Endothelial cell of umbilical vein (primary cell): Measurements from ENCODE around the gene CCDC116. TPM values are rescaled to one million over a fixed set of nuclear protein-coding genes. Genes with fewer than 3 reads are reported as not detected.

Experiments used
- BruUV-seq: library from RNA; stranded (reverse); fragments of 400-500 nt; replicated peaks from 2 replicates; lab custom pipeline; 2021; lab: Mats Ljungman, UMichigan
- CTCF ChIA-PET: fragments of 300-600, 350-600 bp; sonication (Branson Sonifier 250); formaldehyde crosslinking; loops from one replicate; lab custom pipeline; 2021; ENCODE audit warnings: antibody characterized with exemption, inconsistent platforms; lab: Charles Lee
- POLR2A ChIA-PET: fragments of 300-600, 350-600 bp; sonication (Branson Sonifier 250); formaldehyde crosslinking; loops from one replicate; lab custom pipeline; 2021; ENCODE audit warnings: antibody characterized with exemption, inconsistent platforms; lab: Charles Lee
- DNase-seq: peaks from one replicate; pipeline ENCODE4 v3.0.0-alpha.2; 2011; ENCODE audit warnings: low read depth, low spot score
- FAIRE-seq: peaks from 2 replicates; lab custom pipeline; 2011; peaks lifted over from hg19 to GRCh38; lab: Jason Lieb, UNC
- H2AFZ ChIP-seq: 2 replicates; pipeline ENCODE4 v1.6.0; 2012; ENCODE audit warnings: low read depth, low read length, control low read depth, inconsistent platforms
- H3K27ac ChIP-seq: 2 replicates; pipeline ENCODE4 v1.5.1; 2011; ENCODE audit warnings: low read depth, mild to moderate bottlenecking, control low read depth, low read length, moderate library complexity; ENCODE audit not compliant: insufficient read depth
- H3K27me3 ChIP-seq, 2 experiments: 2 replicates each; pipeline versions ENCODE4 v1.6.0 to v1.6.1; 2011; ENCODE audit warnings: low read length in 2 of 2, mixed read lengths in 1 of 2; ENCODE audit not compliant: control insufficient read depth in 2 of 2, insufficient read depth in 2 of 2
- H3K36me3 ChIP-seq, 2 experiments: 2 replicates in 1 of 2; 3 replicates in 1 of 2; pipeline ENCODE4 v1.5.1; 2011; ENCODE audit warnings: low read length in 2 of 2, mild to moderate bottlenecking in 1 of 2, moderate library complexity in 1 of 2; ENCODE audit not compliant: control insufficient read depth in 2 of 2, insufficient read depth in 2 of 2; ENCODE audit errors: extremely low read depth in 1 of 2
- H3K4me1 ChIP-seq: 3 replicates; pipeline ENCODE4 v1.5.1; 2011; ENCODE audit warnings: mild to moderate bottlenecking, low read length; ENCODE audit not compliant: control insufficient read depth, insufficient read depth; ENCODE audit errors: extremely low read depth
- H3K4me2 ChIP-seq: 2 replicates; pipeline ENCODE4 v1.6.1; 2011; ENCODE audit warnings: low read length, control low read depth, mixed read lengths; ENCODE audit not compliant: insufficient read depth
- H3K4me3 ChIP-seq, 3 experiments: fragments of 200-600 bp in 1 of 3; sonication (generic), shearing (Covaris generic) in 1 of 3; replicated peaks in 1 of 3; 2 replicates each; pipeline ENCODE4 v1.5.1; 2011 to 2016; ENCODE audit warnings: control low read depth in 3 of 3, low read length in 3 of 3, mild to moderate bottlenecking in 2 of 3, inconsistent platforms in 1 of 3, low read depth in 1 of 3, moderate library complexity in 1 of 3; ENCODE audit not compliant: insufficient read depth in 1 of 3
- H3K79me2 ChIP-seq: 2 replicates; pipeline ENCODE4 v1.6.0; 2012; ENCODE audit warnings: low read length, inconsistent platforms; ENCODE audit not compliant: control insufficient read depth, insufficient read depth
- H3K9ac ChIP-seq: replicated peaks from 2 replicates; pipeline ENCODE3; 2011; ENCODE audit warnings: low read length, control low read depth; ENCODE audit not compliant: insufficient read depth; ENCODE audit errors: extremely low read depth
- H3K9me1 ChIP-seq: replicated peaks from 3 replicates; pipeline ENCODE4 v1.6.0; 2011; ENCODE audit warnings: mild to moderate bottlenecking, low read length; ENCODE audit not compliant: control insufficient read depth, insufficient read depth; ENCODE audit errors: extremely low read depth
- H3K9me3 ChIP-seq: replicated peaks from 2 replicates; pipeline ENCODE4 v1.5.1; 2012; ENCODE audit warnings: low read length, inconsistent platforms; ENCODE audit not compliant: control insufficient read depth, insufficient read depth
- H4K20me1 ChIP-seq: replicated peaks from 2 replicates; pipeline ENCODE3; 2011; ENCODE audit warnings: mild to moderate bottlenecking, low read length; ENCODE audit not compliant: control insufficient read depth, insufficient read depth; ENCODE audit errors: extremely low read depth
- CTCF ChIP-seq, 2 donors: IDR thresholded peaks; 1 replicate in 1 of 2; 2 replicates in 1 of 2; pipeline ENCODE4 v1.5.1; 2011; ENCODE audit warnings: low read length in 2 of 2, mild to moderate bottlenecking in 2 of 2, moderate library complexity in 2 of 2, control low read depth in 1 of 2, inconsistent platforms in 1 of 2, low read depth in 1 of 2; ENCODE audit not compliant: insufficient read depth in 1 of 2; ENCODE audit errors: extremely low read depth in 1 of 2
- EZH2 ChIP-seq: IDR thresholded peaks from 2 replicates; pipeline ENCODE4 v1.6.1; 2012; ENCODE audit warnings: borderline replicate concordance, low read depth, mild to moderate bottlenecking, moderate library complexity, low read length, inconsistent platforms; ENCODE audit not compliant: severe bottlenecking
- FOS ChIP-seq: IDR thresholded peaks from 2 replicates; pipeline ENCODE4 v1.6.1; 2011; ENCODE audit warnings: mild to moderate bottlenecking, low read length, moderate library complexity, borderline replicate concordance; ENCODE audit not compliant: insufficient read depth
- GATA2 ChIP-seq: IDR thresholded peaks from 2 replicates; pipeline ENCODE4 v1.7.0; 2011; ENCODE audit warnings: low read depth, mild to moderate bottlenecking, moderate library complexity, mixed read lengths, low read length; ENCODE audit not compliant: insufficient read length, insufficient read depth
- JUN ChIP-seq: IDR thresholded peaks from 2 replicates; pipeline ENCODE4 v1.6.1; 2011; ENCODE audit warnings: borderline replicate concordance, low read depth; ENCODE audit not compliant: insufficient read length, insufficient read depth
- MAX ChIP-seq: IDR thresholded peaks from 2 replicates; pipeline ENCODE4 v1.6.1; 2011; ENCODE audit not compliant: insufficient read depth, insufficient read length
- MYC ChIP-seq: IDR thresholded peaks from one replicate; pipeline ENCODE4 v1.6.1; 2011; ENCODE audit warnings: mild to moderate bottlenecking, low read depth, low read length
- POLR2A ChIP-seq: IDR thresholded peaks from 2 replicates; pipeline ENCODE4 v1.6.1; 2012; ENCODE audit warnings: low read depth, mild to moderate bottlenecking, control low read depth, low read length
- POLR2AphosphoS5 ChIP-seq: IDR thresholded peaks from 2 replicates; pipeline ENCODE4 v1.6.1; 2012; ENCODE audit warnings: low read depth, mild to moderate bottlenecking, control low read depth, low read length, moderate library complexity; ENCODE audit not compliant: insufficient read depth
- dilution Hi-C: fragments of 300-500 bp; cut with MboI; formaldehyde crosslinking; loops from one replicate; pipeline ENCODE4 v1.15.0; 2019; ENCODE audit warnings: low sequenced_read_pairs; ENCODE audit not compliant: extremely low pct_ligation_motif_present
- intact Hi-C: fragments of 100-400 bp; cut with micrococcal nuclease; formaldehyde crosslinking; loops from one replicate; pipeline ENCODE4 v1.10.0; 2022
- polyA plus RNA-seq, 4 experiments: library from polyadenylated mRNA; depleted of rRNA in 3 of 4; stranded (reverse) in 3 of 4; unstranded in 1 of 4; fragments of >200 nt; gene quantifications; 2 replicates each; pipeline versions ENCODE4 v1.2.1 to v1.2.3, GENCODE V29; 2011 to 2012; ENCODE audit warnings: missing spikeins in 1 of 4
- total RNA-seq: library from RNA; stranded (reverse); gene quantifications from 2 replicates; pipeline ENCODE4 v1.2.3, GENCODE V29; 2021

CCDC116 gene
- total and polyA plus RNA-seq, 2 donors (not counting 3 experiments of a cell fraction or from before 2014, with no cell fraction given) = 0.21 to 0.33 TPM

GRCh38 chr22:21587803-21588611 lies 44.6 kb upstream of the CCDC116 start:
- H3K27ac ChIP-seq = no peak overlapping the region
- no peaks in the 10 kb centered on the region for H3K4me1 ChIP-seq
- no peak overlapping the region for H2AFZ ChIP-seq
- H3K9me1 ChIP-seq = no peaks in the 10 kb centered on the region
- TF ChIP-seq FOS = no peak
- no peak for TF ChIP-seq POLR2A
- TF ChIP-seq MAX = no peak
- no peak for TF ChIP-seq POLR2AphosphoS5
- TF ChIP-seq EZH2 = no peak
- TF ChIP-seq CTCF (IDR thresholded peaks at IDR 0.05; ENCODE audit: extremely low read depth in 1 of 2, insufficient read depth in 1 of 2, low read depth in 1 of 2, low read length in 2 of 2) = no peak
- no peak for TF ChIP-seq JUN
- no peak for TF ChIP-seq MYC
- no peak for TF ChIP-seq GATA2
- no peak overlapping the region for H3K9ac ChIP-seq
- BruUV-seq = no TSS peak
- peaks cover 18% of the 10 kb centered on the region for H4K20me1 ChIP-seq
- no peak for DNase-seq
- H3K9me3 ChIP-seq = no peaks in the 10 kb centered on the region
- no peak for FAIRE-seq
- no peak overlapping the region for H3K4me2 ChIP-seq
- peaks cover 3 to 16% of the 10 kb centered on the region in 2 experiments for H3K36me3 ChIP-seq
- intact Hi-C loops (no loop called here), dilution Hi-C loops (no loop called here)
- ChIA-PET CTCF (interaction anchor here (0.6 kb wide), 1 partner anchor 12 kb away, joined by 3 read pairs; no protein-coding TSS in a partner anchor), POLR2A (no interaction called here)
- no peak overlapping the region for H3K4me3 ChIP-seq
- no peaks in the 10 kb centered on the region for H3K27me3 ChIP-seq
- H3K79me2 ChIP-seq = peaks cover 97% of the 10 kb centered on the region
